Stimulated activated naive CD4-positive, alpha-beta T cell (primary cell): ENCODE results near the gene GCAT.
A peak's percentile ranks its signal among the peaks of the same experiment; 100 is the strongest.

Experiments used
- DNase-seq, 6 experiments: peaks; one replicate each; lab custom pipeline; 2025; lab: John Stamatoyannopoulos, UW

The GCAT gene

DNA sequence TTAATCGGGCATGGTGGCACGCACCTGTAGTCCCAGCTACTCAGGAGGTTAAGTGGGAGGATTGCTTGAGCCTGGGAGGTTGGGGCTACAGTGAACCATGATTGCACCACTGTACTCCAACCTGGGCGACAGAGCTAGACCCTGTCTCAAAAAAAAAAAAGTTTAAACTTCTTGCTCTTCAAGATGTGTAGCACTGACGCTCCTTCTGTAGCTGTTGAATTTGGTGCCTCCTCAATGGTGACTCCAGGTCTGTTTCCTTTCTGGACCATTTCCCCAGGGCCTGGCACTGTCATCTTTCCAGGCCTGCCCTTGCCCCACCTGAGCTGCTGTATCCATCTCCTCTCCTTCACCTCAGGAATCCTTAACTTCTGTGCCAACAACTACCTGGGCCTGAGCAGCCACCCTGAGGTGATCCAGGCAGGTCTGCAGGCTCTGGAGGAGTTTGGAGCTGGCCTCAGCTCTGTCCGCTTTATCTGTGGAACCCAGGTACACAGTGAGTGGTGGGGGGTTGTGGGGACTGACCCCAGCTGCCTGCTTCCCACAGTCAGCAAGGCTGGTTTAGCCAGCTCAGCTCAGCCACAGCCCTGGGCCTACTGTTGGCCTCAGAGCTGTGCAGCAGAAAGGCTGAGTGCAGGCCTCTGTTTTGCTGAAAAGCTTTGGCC is 2.1 kb downstream of the GCAT start:
- no peak for DNase-seq

DNA sequence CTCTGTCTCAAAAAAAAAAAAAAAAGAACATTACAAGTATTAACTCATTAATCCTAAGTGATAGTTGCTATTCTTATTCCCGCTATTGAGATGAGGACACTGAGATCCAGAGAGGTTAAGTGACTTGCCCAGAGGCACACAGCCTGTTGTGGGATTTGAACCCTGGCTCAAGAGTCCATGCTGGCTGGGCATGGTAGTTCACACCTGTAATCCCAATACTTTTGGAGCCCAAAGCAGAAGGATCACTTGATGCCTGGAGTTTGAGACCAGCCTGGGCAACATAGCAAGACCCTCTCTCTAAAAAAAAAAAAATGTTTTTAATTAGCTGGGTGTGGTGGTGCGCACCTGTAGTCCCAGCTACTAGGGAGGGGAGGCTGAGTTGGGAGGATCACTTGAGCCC is 4.1 kb downstream of the GCAT start:
- no peak for DNase-seq

GRCh38 chr22:37812869-37813678 is 5.3 kb downstream of the GCAT start:
- DNase-seq = no peak

- no peak for DNase-seq
These were observed 7.9 kb downstream of the GCAT start for GRCh38 chr22:37815593-37815992.

- DNase-seq = no peak
These were observed 8.9 kb downstream of the GCAT start for GRCh38 chr22:37816543-37817180.

DNA sequence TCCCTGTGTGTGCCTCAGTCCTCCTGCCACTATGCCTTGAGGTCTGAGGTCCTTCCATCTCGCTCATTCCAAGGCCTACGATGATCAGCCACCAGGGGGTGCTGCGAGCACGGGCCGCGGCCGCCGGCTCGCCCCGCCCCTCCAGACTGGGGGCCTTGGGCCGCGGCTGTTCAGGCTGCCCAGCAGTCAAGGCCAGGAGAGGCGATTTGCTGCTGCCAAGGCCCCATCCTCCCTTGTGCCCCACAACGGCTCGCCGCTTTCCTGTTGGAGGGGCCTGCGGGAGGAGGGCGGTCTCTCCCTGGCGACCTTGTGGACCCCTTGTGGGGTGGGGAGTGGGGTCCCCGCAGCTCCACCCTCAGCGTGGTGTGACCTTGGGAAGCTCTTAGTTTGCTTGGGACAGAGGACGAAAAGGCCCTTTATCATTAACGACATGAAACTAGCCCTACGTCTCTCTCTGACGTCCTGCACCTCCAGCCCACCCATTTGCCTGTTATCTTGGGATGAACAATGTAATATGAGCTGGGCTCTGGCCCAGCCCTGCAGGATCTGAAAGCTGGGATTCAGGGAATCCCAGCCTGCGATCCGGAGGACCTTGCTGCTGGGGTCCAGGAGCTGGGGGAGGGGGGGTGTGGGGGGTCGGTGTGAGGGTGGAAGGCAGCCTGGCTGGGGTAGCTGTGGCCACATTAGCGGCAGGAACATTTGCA is 10.1 kb downstream of the GCAT start:
- DNase-seq = peak; percentile 46 to 80 (median 71)

DNA sequence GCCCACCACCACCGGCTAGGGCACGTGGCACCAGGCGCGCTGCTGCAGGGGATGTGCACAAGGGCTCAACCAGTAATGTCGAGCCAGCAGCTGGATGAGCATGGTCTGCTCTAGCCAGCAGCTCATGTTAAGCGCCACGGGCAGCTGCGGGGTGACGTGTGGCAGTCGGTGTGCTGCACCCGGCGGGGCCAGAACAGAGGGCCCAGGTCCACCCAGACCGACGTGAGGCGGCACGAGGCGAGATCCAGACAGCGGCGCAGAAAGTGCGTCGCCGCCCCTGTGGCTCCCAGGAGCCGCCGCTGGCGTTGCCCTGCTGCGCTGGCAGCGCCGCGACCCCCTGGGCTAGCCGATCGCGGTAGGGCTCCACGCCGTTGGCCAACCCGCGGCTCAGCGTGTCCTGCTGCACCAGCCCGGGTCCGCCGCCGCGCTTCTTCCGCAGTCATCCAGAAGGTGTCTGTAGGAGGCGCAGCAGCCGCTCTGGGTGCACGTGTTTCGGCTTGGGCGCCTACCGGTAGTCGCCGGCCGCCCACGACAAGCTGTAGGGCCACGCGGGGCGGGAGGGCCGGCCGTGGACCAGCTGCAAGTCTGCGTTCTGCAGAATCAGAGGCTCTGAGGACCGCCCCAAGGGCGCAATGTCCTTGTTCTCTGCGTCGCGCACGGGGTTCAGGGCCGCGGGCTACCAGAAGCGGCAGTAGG is 10.8 kb downstream of the GCAT start:
- peak; percentile 18 to 57 (median 48) for DNase-seq

- DNase-seq = no peak
These were observed 11.3 kb downstream of the GCAT start for GRCh38 chr22:37819105-37819433.

- no peak for DNase-seq
These were observed 12.6 kb downstream of the GCAT start for GRCh38 chr22:37820350-37820749.

GRCh38 chr22:37822079-37822833 is 14.5 kb downstream of the GCAT start:
- DNase-seq = no peak

- DNase-seq = no peak
These were observed 15.6 kb downstream of the GCAT start, which contains the start of gene GALR3 for GRCh38 chr22:37823134-37823985. GALR3 (plus strand) TSS chr22:37823382; CDS start chr22:37823407, 25 bp downstream.

- DNase-seq = no peak
These were observed 17.2 kb downstream of the GCAT start for GRCh38 chr22:37824674-37825641.

- DNase-seq = no peak
These were observed 19.3 kb downstream of the GCAT start for GRCh38 chr22:37827056-37827455.

DNA sequence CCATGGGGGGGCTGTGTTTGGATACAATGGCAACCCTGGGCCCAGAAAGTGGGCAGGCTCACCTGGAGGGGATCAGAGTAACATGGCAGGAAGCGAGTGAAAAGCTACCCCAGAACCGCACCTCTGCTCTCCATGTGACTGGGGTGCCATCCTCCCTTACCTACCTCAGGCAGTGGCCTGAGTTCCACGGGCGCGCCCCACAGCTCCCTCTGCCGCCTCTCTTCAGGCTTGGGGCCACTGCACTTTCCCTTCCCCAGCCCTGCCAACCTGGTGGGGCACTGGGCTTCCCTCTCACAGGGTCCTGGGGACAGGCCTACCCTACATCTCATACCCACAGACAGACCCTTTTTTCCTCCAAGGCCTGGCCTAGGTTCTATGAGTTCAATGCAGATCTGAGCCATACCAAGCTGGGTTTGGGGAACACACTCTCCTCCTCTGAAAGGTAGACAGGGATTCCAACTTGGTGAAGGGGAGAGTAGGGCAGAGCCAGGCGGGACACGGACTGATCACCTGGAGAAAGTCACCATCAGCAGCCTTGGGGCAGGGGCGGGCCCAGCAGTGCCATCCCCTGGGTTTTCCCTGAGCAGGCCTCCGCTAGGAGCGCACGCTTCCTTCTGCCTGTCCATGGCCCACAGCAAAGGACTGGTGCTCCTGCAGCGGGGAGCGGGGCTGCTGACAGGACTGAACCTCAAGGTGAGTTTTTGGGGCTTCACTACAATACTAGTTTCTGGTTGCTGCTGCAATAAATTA is 22.5 kb downstream of the GCAT start:
- DNase-seq = no peak

DNA sequence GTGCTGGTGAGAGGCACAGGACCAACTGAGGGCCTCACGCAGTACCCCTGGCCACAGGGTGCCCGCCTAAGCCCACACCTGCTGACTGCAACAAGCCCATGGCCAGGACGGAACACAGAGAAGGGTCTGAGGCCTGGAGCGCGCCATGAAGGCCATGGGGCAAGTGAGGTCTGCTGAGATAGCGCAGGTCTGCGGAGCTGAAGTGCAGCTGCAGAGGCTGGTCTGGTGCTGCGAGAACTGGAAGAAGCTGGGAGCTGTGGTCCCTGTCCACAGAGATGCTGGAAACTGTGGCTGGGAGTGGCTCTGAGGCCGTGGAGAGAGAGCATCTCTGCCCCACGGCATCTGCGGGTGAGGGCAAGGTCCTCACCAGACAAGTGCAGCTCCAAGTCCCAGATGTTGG is 23.7 kb downstream of the GCAT start:
- no peak for DNase-seq

GRCh38 chr22:37832022-37832857 is 24.5 kb downstream of the GCAT start:
- no peak for DNase-seq
